ENCODE measurements around the gene CACNG5. TPM values are rescaled to one million over a fixed set of nuclear protein-coding genes. Genes with fewer than 3 reads are reported as not detected.

The CACNG5 gene
- polyA plus RNA-seq, 1 experiment: not detected

DNA sequence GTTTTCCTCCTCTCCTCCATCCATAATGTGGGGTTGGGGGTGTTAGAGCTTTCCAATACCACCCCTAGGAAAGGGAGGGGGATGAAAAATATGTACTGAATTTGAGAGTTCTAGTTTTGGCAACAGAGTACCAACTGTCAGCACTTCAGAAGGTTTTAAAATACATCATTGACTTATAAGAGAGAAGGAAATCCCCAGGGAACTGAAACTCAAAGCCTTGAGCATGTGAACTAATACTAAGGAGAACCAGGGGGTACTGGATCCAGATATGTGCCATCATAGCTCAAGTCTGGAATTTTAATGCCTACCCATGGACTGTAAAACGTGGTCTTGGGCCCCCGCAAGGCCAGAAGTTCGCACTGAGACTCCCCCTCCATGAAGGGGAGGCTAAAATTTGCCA, 15.8 kb downstream of the CACNG5 start:
- no peak overlapping the region for H3K4me3 ChIP-seq (ENCODE audit: low read depth, low read length)
- DNase-seq (ENCODE audit: low read depth): no peak
- H3K36me3 ChIP-seq (ENCODE audit: control insufficient read depth, insufficient read depth, low read length): no peaks in the 10 kb centered on the region
- ChIA-PET POLR2A (no interaction called here), CTCF (no interaction called here)
- no peaks in the 10 kb centered on the region for H3K27me3 ChIP-seq (ENCODE audit: control insufficient read depth, insufficient read depth, low read length)
- no peak for TF ChIP-seq CTCF (IDR thresholded peaks at IDR 0.05; ENCODE audit: insufficient read depth, low read depth, low read length)

GRCh38 chr17:66855204-66855603, 20.3 kb downstream of the CACNG5 start:
- Histone ChIP-seq H3K27me3 (ENCODE audit: control insufficient read depth, insufficient read depth, low read length) (no peaks in the 10 kb centered on the region), H3K36me3 (ENCODE audit: control insufficient read depth, insufficient read depth, low read length) (no peaks in the 10 kb centered on the region), H3K4me3 (ENCODE audit: low read depth, low read length) (no peak overlapping the region)
- TF ChIP-seq CTCF (IDR thresholded peaks at IDR 0.05; ENCODE audit: insufficient read depth, low read depth, low read length): peak; percentile 36; the same call in 1 of the 2 replicates
- ChIA-PET CTCF (interaction anchor here (0.6 kb wide), 1 partner anchor 164 kb away, joined by 3 read pairs; no protein-coding TSS in a partner anchor), POLR2A (no interaction called here)
- no peak for DNase-seq (ENCODE audit: low read depth)

GRCh38 chr17:66858226-66859083, 23.5 kb downstream of the CACNG5 start:
- no peaks in the 10 kb centered on the region for H3K27me3 ChIP-seq (ENCODE audit: control insufficient read depth, insufficient read depth, low read length)
- ChIA-PET CTCF (no interaction called here), POLR2A (no interaction called here)
- no peak for DNase-seq (ENCODE audit: low read depth)
- H3K36me3 ChIP-seq (ENCODE audit: control insufficient read depth, insufficient read depth, low read length): no peaks in the 10 kb centered on the region
- TF ChIP-seq CTCF (IDR thresholded peaks at IDR 0.05; ENCODE audit: insufficient read depth, low read depth, low read length): no peak
- H3K4me3 ChIP-seq (ENCODE audit: low read depth, low read length): no peak overlapping the region

- Histone ChIP-seq H3K36me3 (ENCODE audit: control insufficient read depth, insufficient read depth, low read length) (no peaks in the 10 kb centered on the region), H3K27me3 (ENCODE audit: control insufficient read depth, insufficient read depth, low read length) (0 out of 2 replicates have a peak, but pooled peaks cover 3% of the 10 kb centered on the region), H3K4me3 (ENCODE audit: low read depth, low read length) (no peak overlapping the region)
- no peak for DNase-seq (ENCODE audit: low read depth)
- POLR2A ChIA-PET: no interaction called here
- no peak for TF ChIP-seq CTCF (IDR thresholded peaks at IDR 0.05; ENCODE audit: insufficient read depth, low read depth, low read length)
- CTCF ChIA-PET: no interaction called here
These were observed 24.4 kb downstream of the CACNG5 start for GRCh38 chr17:66859353-66859752.

DNA sequence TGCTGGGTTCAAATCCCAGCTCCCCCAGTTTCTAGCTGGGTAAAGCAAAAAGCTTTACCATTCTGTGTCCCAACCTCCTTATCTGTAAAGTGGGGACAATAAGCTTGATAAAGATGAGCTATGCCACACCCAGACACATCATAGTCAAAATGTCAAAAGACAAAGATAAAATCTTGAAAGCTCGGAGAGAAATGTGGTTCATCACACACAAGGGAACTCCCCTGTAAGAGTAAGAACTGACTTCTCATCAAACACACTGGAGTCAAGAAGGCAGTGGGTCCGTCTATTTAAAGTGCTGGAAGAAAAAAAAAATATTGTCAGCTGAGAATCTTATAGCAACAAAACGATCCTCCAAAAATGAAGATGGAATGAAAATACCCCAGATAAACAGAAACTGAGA, 25.3 kb downstream of the CACNG5 start:
- ChIA-PET CTCF (no interaction called here), POLR2A (no interaction called here)
- no peak for DNase-seq (ENCODE audit: low read depth)
- Histone ChIP-seq H3K4me3 (ENCODE audit: low read depth, low read length) (no peak overlapping the region), H3K27me3 (ENCODE audit: control insufficient read depth, insufficient read depth, low read length) (0 out of 2 replicates have a peak, but pooled peaks cover 3% of the 10 kb centered on the region), H3K36me3 (ENCODE audit: control insufficient read depth, insufficient read depth, low read length) (no peaks in the 10 kb centered on the region)
- no peak for TF ChIP-seq CTCF (IDR thresholded peaks at IDR 0.05; ENCODE audit: insufficient read depth, low read depth, low read length)

All from BJ (cell line).